GM12878 (cell line): Measurements from ENCODE around the gene ZMIZ2. TPM values are rescaled to one million over a fixed set of nuclear protein-coding genes. Genes with fewer than 3 reads are reported as not detected.

Experiments used
- ATF2 ChIP-seq: IDR thresholded peaks from 2 replicates; pipeline ENCODE4 v1.6.1; 2012; ENCODE audit warnings: low read length, inconsistent platforms
- BCL11A ChIP-seq: IDR thresholded peaks from 2 replicates; pipeline ENCODE4 v1.6.1; 2011; ENCODE audit warnings: low read depth, low read length
- CBX3 ChIP-seq: fragments of 200-600 bp; sonication (generic); IDR thresholded peaks from 2 replicates; pipeline ENCODE4 v1.6.1; 2016; ENCODE audit warnings: low read depth, borderline replicate concordance
- DPF2 ChIP-seq: fragments of 450-650 bp; IDR thresholded peaks from 2 replicates; pipeline ENCODE4 v1.6.1; 2017; ENCODE audit warnings: mild to moderate bottlenecking
- GABPA ChIP-seq: IDR thresholded peaks from 2 replicates; pipeline ENCODE4 v1.6.1; 2014; ENCODE audit warnings: antibody characterized with exemption, low read depth, mild to moderate bottlenecking, inconsistent platforms
- JUND ChIP-seq: IDR thresholded peaks from 2 replicates; pipeline ENCODE4 v1.6.1; 2012; ENCODE audit warnings: low read depth, mild to moderate bottlenecking, low read length, improper control_type of control experiment, moderate library complexity
- KDM1A ChIP-seq: fragments of 200-600 bp; sonication (generic); IDR thresholded peaks from 2 replicates; pipeline ENCODE4 v1.6.1; 2016; ENCODE audit warnings: borderline replicate concordance
- KLF5 ChIP-seq: fragments of 450-650 bp; IDR thresholded peaks from 2 replicates; pipeline ENCODE4 v1.6.1; 2014; ENCODE audit warnings: mild to moderate bottlenecking; ENCODE audit not compliant: partially characterized antibody
- MXI1 ChIP-seq: fragments of 150-350 bp; IDR thresholded peaks from 2 replicates; pipeline ENCODE4 v1.6.1; 2011; ENCODE audit warnings: low read depth, mild to moderate bottlenecking, inconsistent platforms, low read length, improper control_type of control experiment
- PAX8 ChIP-seq: fragments of 450-650 bp; IDR thresholded peaks from 2 replicates; pipeline ENCODE4 v1.6.1; 2017; ENCODE audit warnings: mild to moderate bottlenecking, moderate library complexity
- PRDM15 ChIP-seq: fragments of 450-650 bp; formaldehyde crosslinking; IDR thresholded peaks from 2 replicates; pipeline ENCODE4 v1.4.0; 2020; ENCODE audit warnings: mild to moderate bottlenecking, moderate library complexity
- RAD51 ChIP-seq: fragments of 450-650 bp; IDR thresholded peaks from 2 replicates; pipeline ENCODE4 v1.6.1; 2016; ENCODE audit warnings: moderate library complexity, mild to moderate bottlenecking, inconsistent platforms
- REST ChIP-seq: IDR thresholded peaks from 2 replicates; pipeline ENCODE4 v1.6.1; 2012; ENCODE audit warnings: mild to moderate bottlenecking, low read depth, low read length
- RFX5 ChIP-seq: IDR thresholded peaks from 2 replicates; pipeline ENCODE4 v1.6.1; 2011; ENCODE audit warnings: low read depth, low read length, improper control_type of control experiment
- SMAD5 ChIP-seq: IDR thresholded peaks from 2 replicates; pipeline ENCODE4 v1.6.1; 2016; ENCODE audit warnings: antibody characterized with exemption, low read depth
- SP1 ChIP-seq: IDR thresholded peaks from one replicate; pipeline ENCODE4 v1.6.1; 2011; ENCODE audit warnings: low read depth, low read length
- SPI1 ChIP-seq: IDR thresholded peaks from 2 replicates; pipeline ENCODE4 v1.6.1; 2011; ENCODE audit warnings: low read depth, mild to moderate bottlenecking, low read length, moderate library complexity, borderline replicate concordance; ENCODE audit not compliant: insufficient read depth
- TCF12 ChIP-seq: IDR thresholded peaks from 2 replicates; pipeline ENCODE4 v1.6.1; 2011; ENCODE audit warnings: low read depth, mild to moderate bottlenecking, low read length
- TCF3 ChIP-seq: IDR thresholded peaks from 2 replicates; pipeline ENCODE4 v1.6.1; 2012; ENCODE audit warnings: low read depth, mild to moderate bottlenecking, low read length, borderline replicate concordance; ENCODE audit not compliant: insufficient read depth
- WRNIP1 ChIP-seq: IDR thresholded peaks from 2 replicates; pipeline ENCODE4 v1.6.1; 2011; ENCODE audit warnings: low read depth, low read length, improper control_type of control experiment, borderline replicate concordance
- YY1 ChIP-seq: IDR thresholded peaks from 2 replicates; pipeline ENCODE4 v1.6.1; 2011; ENCODE audit warnings: low read depth, mild to moderate bottlenecking, low read length
- polyA plus RNA-seq, 11 experiments: library from polyadenylated mRNA; depleted of rRNA in 4 of 11; unstranded in 6 of 11; stranded (reverse) in 5 of 11; fragments of >200 nt; fragmentation: Nextera tagmentation in 4 of 11; fragmentation: Illumina TruSeq in 1 of 11; extraction: Ambion mirVana in 4 of 11; extraction: Trizol in 1 of 11; gene quantifications; 1 replicate in 1 of 11; 2 replicates in 10 of 11; pipeline versions ENCODE4 v1.2.1 to v1.2.3, GENCODE V29; 2011 to 2016; ENCODE audit warnings: inconsistent platforms in 2 of 11, missing spikeins in 2 of 11, low read depth in 1 of 11
- total RNA-seq, 4 experiments: library from RNA; depleted of rRNA in 3 of 4; stranded (reverse); fragments of >200 nt in 3 of 4; fragmentation: Illumina TruSeq in 1 of 4; extraction: Trizol in 1 of 4; gene quantifications; 2 replicates each; pipeline versions ENCODE4 v1.2.1 to v1.2.3, GENCODE V29; 2013 to 2021

The ZMIZ2 gene
- total and polyA plus RNA-seq, 10 of the 15 experiments (the other 5 are each of a cell fraction or from before 2014, with no cell fraction given) = 0.71 to 158 (median 17.0) TPM

DNA sequence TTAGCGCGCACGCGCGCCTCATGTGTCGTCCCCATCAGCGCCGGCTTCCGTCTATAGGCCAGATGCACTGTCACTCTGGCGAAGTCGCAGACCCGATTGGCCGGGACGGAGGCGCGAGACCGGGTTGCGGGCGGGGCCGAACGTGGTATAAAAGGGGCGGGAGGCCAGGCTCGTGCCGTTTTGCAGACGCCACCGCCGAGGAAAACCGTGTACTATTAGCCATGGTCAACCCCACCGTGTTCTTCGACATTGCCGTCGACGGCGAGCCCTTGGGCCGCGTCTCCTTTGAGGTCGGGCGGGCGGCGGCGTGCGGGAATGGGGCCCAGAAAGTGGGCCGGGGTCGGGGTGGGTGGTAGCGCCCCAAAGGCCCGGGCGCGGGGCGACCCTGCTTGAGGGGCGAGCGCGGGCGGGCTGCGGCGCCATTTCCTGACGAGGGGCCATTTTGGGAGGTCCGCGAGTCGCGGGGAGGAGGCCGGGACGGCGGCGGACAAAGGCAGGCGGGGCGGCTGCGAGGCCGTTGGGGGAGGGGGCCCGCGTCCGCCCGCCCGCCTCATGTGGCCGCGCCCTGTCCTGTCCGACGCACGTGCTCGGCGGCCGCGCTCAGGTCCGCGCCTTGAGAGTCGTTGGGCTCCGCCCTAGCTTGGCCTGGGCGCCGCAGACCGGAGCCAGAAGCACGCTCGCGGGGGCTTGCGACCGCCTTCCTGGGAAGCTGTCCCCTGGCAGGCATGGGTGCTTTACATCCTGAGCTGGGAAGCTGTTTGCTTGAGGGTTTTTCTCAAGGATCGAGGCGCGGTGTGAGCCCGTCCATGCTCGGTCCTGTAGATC is 48.1 kb downstream of the ZMIZ2 start, which contains the start of gene PPIA (continued):
- TF ChIP-seq ATF2 (no peak), CBX3 (no peak), PRDM15 (0 out of 2 replicates have a peak, but pooled peaks have one; percentile 5), TCF3 (0 out of 2 replicates have a peak, but pooled peaks have one; percentile 15), BCL11A (peak; percentile 33; the same call in 1 of the 2 replicates), PAX8 (no peak), GABPA (no peak), DPF2 (peak; percentile 99), MXI1 (peak; percentile 59), SP1 (peak; percentile 97), TCF12 (0 out of 2 replicates have a peak, but pooled peaks have one; percentile 41), RFX5 (no peak), JUND (no peak), REST (0 out of 2 replicates have a peak, but pooled peaks have one; percentile 4), KLF5 (peak; percentile 24), WRNIP1 (no peak), KDM1A (no peak), SMAD5 (peak; percentile 95), SPI1 (no peak), RAD51 (no peak), YY1 (peak; percentile 96)
